AG10803 (cell line): ENCODE data around the gene PGGHG.
"Not testable (repeated sequence)": the region's sequence is repeated elsewhere in the genome, so short reads cannot be mapped to it uniquely, and the experiment has no call there.

Source experiments
- DNase-seq: peaks from one replicate; pipeline ENCODE4 v3.0.0; 2010; ENCODE audit warnings: low read depth
- H3K4me3 ChIP-seq: 2 replicates; pipeline ENCODE4 v1.5.1; 2011; ENCODE audit warnings: mild to moderate bottlenecking, low read length, control low read depth
- TF ChIP-seq, protein P1 (sequence below): conservative IDR thresholded peaks from 2 replicates; pipeline ENCODE4 v1.5.1; 2011; ENCODE audit warnings: mild to moderate bottlenecking, low read length, control low read depth, inconsistent platforms

Gene PGGHG

DNA sequence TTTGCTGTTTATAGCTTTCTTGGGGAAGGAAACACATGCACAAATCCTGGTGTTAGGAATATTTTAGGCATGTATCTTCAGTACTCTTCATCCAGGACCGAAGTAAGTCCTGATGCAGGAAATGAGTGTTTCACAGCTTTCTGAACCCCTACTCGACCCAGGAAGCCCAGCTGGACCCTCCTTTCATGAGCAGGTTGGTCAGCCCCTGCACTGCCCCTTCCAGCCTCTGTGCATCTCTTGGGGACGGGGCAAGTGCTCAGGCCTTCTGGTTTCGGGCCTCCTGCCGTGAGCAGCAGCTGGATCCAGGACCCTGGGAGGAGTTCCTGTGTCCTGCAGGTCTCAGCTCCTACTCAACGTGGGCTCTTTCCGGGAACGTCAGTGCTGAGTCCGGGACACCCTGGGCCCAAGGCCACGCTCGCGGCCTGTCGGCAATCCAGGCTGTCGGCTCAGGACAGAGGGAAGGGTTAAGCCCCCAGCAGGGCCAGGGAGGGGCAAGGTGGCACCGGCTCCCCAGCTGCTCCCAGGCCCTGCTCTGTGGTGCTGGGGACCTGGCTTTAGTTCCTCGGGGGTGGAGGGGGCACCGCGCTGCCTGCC is 21.1 kb downstream of the PGGHG start:
- H3K4me3 ChIP-seq = peak overlapping the region; percentile 83
- DNase-seq = not testable (repeated sequence)

DNA sequence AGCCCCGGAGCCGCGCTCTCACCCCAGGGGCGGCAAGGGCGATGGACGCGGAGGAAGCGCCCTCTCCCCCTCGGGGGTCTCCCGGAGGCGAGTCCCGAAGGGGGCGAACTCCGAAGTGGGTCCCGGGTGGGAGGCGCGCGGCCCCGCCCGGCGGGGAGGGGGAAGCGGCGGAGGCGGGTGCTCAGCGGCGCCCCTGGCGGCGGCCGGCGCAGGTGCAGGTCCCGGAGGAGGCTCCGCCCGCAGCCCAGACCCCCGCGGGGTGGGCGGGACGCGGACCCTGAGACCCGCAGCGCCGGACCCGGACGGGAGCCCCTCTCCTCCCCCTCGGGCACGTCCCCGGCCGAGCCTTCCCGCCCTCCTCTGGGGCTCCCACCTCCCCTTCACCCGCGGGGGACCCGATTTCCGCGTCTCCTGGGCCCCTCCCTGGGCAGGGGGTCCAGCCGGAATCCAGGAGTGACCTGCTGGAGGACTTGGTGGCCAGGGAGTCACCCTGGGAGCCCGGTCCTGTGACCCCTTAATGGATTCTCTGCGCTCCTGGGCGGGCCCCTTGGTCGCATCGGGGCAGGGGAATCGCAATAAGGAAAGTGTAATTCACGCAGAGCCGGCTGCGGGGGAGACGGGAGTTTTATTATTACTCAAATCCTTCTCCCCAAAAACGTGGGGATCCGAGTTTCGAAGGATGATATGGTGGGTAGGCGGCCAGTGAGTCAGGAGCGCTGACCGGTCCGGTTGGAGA is 22.3 kb downstream of the PGGHG start:
- not testable (repeated sequence) for DNase-seq
- H3K4me3 ChIP-seq = peak overlapping the region; percentile 37

DNA sequence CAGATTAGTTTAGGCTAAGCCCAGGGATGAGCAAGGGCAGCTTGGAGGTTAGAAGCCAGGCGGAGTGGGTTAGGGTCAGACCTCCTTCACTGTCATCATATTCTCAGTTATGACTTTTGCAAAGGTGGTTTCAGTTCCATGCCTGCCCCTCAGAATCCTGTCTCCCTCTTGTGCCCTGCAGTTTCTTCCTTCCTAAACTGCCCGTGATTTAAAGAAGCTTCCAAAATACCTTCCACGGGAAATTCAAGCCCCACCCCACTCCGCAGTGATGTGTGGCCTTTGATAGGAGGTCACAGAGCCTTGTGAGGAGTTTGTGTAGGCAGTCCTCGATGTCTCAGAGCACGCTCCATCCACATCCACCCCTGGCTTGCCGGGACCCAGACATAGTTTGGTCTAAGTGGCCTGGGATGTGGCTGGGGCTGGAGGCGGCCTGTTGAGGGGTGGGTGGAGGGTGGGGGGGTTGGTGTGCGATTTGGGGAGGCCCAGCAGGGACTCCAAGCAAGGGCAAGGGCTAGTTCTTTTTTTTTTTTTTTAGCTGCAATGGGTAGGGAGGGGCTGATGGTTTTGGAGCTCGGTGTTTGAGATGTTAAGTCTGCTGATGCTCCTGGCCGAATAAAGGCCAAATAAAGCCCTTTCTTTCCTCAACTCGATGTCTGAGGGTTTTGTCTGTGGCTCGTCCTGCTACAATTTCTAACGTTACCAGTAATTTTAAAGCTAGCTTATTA is 23.3 kb downstream of the PGGHG start:
- DNase-seq = no peak

DNA sequence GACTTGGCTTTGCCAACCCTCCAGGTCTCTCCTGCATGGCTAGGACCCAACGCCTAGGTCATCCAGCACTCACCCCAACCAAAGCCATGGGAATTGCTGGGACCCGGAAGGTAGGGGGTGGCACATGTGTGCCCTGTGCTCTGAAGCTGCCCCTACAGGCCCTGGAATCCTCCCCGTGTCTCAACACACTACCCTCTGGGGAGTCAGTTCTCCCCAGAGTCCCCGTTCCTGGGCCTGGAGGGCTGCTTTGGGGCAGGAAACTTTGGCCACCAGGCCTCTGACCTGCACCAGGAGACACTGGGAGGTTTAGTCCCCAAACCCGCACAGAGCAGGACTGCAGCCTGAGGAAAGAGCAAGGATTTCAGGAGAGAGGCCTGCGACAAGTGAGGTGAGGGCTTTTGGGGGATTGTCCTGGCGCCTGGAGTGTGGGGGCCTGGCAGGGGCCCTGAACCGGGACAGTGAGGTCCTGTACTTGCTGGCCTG is 24.4 kb downstream of the PGGHG start:
- no peak for DNase-seq
- peak overlapping the region; percentile 80 for H3K4me3 ChIP-seq
- TF ChIP-seq, protein P1, sequence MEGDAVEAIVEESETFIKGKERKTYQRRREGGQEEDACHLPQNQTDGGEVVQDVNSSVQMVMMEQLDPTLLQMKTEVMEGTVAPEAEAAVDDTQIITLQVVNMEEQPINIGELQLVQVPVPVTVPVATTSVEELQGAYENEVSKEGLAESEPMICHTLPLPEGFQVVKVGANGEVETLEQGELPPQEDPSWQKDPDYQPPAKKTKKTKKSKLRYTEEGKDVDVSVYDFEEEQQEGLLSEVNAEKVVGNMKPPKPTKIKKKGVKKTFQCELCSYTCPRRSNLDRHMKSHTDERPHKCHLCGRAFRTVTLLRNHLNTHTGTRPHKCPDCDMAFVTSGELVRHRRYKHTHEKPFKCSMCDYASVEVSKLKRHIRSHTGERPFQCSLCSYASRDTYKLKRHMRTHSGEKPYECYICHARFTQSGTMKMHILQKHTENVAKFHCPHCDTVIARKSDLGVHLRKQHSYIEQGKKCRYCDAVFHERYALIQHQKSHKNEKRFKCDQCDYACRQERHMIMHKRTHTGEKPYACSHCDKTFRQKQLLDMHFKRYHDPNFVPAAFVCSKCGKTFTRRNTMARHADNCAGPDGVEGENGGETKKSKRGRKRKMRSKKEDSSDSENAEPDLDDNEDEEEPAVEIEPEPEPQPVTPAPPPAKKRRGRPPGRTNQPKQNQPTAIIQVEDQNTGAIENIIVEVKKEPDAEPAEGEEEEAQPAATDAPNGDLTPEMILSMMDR = no peak

More for the DNA sequence above, 23.3 kb downstream of the PGGHG start:
- peak overlapping the region; percentile 33 for H3K4me3 ChIP-seq
- TF ChIP-seq, protein P1 = no peak

DNA sequence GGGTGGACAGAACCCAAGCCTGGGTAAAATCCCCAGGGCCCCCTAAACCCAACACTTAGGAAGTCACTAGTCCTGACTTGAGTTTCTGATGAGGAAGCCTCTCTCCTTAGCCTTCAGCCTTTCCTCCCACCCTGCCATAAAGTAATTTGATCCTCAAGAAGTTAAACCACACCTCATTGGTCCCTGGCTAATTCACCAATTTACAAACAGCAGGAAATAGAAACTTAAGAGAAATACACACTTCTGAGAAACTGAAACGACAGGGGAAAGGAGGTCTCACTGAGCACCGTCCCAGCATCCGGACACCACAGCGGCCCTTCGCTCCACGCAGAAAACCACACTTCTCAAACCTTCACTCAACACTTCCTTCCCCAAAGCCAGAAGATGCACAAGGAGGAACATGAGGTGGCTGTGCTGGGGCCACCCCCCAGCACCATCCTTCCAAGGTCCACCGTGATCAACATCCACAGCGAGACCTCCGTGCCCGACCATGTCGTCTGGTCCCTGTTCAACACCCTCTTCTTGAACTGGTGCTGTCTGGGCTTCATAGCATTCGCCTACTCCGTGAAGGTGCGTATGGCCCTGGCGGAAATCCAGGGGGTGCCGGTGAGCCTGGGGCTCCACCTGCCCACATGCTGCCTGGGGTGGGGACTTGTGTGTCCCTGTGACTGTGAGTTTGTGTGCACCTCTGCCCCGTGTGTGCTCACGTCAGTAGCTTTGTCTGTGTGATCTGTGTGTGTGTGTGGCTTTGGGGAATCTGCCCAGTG is 25.0 kb downstream of the PGGHG start, which contains the start of gene IFITM1:
IFITM1 (plus strand) TSS at position 254 of the 767 bp plus-strand sequence; CDS start at position 385, 131 bp downstream.
- DNase-seq = peak; percentile 83
- TF ChIP-seq, protein P1 = no peak
- peak within 1 kb of the TSS; percentile 80 for H3K4me3 ChIP-seq

DNA sequence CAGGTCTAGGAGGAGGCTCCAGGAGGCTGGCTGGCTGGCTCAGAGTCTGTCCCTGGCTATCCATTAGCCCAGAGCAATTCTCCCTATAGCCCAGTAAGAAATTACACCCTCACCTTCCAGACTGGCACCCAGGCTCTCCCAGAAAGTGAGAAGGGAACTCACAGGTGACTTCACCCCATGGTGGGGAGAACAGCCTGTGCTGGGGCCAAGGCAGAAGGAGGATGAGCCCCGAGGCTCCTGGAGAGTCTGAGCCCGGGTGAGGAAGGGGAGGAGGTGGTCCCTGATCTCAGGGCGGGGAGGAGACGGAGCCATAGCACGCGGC is 25.6 kb downstream of the PGGHG start:
- H3K4me3 ChIP-seq = peak overlapping the region; percentile 80
- DNase-seq = not testable (repeated sequence)

DNA sequence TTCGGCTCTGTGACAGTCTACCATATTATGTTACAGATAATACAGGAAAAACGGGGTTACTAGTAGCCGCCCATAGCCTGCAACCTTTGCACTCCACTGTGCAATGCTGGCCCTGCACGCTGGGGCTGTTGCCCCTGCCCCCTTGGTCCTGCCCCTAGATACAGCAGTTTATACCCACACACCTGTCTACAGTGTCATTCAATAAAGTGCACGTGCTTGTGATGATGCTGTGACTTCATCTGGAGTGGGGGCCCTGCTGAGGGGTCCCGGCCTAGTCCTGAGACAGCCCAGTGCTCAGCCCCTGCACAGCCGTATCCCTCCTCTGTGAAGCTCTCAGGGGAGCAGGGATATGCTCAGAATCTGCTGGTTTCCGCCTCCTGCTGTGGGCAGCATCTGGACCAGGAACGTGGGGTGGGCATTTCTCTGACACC is 26.1 kb downstream of the PGGHG start:
- DNase-seq = no peak
- TF ChIP-seq, protein P1 = no peak
- H3K4me3 ChIP-seq = peak overlapping the region; percentile 80

DNA sequence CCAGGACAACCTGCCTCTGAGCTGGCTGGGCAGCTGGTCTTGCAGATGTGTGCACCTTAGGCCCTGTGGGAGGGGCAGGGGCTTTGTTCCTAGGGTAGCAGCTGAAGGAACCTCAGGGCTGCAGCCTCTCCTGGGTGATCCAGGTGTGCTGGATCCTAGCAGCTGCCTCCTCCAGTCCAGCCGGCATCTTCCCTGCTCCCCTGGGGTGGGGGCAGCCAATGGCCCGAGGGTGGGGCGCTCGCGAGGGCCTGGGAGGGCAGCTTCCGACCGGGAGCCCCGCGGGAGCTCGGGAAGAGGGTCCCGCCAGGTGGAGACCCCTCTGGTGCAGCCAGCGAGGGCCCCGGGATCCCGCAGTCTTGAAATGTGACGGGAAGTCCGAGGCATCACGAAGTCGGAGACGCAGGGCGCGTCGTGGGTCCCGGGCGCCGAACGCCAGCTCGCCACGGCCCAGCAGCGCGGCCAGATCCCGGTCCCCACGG is 26.6 kb downstream of the PGGHG start:
- TF ChIP-seq, protein P1 = no peak
- H3K4me3 ChIP-seq = peak overlapping the region; percentile 80
- no peak for DNase-seq
